SH-SY5Y (cell line): ENCODE measurements around the gene DIP2C.

Experiments used
- GATA2 ChIP-seq: IDR thresholded peaks from 2 replicates; pipeline ENCODE4 v1.6.1; 2011; ENCODE audit warnings: mild to moderate bottlenecking, low read depth, low read length
- GATA3 ChIP-seq: IDR thresholded peaks from 2 replicates; pipeline ENCODE4 v1.6.1; 2011; ENCODE audit warnings: low read depth, mild to moderate bottlenecking, low read length, moderate library complexity

- TF ChIP-seq GATA2 (no peak), GATA3 (no peak)
Observed at GRCh38 chr10:397321-398068, 292.0 kb downstream of the DIP2C start.
